GM21737 (cell line): ENCODE measurements around the gene ROR1.

Experiments used
- ATAC-seq: cut with Tn5 transposase; IDR thresholded peaks from one replicate; pipeline ENCODE4 v1.9.1; 2021; ENCODE audit warnings: mild to moderate bottlenecking, moderate library complexity; ENCODE audit not compliant: unreplicated experiment

ROR1 gene

GRCh38 chr1:63960326-63960725, 186.5 kb downstream of the ROR1 start:
- ATAC-seq: no peak

DNA sequence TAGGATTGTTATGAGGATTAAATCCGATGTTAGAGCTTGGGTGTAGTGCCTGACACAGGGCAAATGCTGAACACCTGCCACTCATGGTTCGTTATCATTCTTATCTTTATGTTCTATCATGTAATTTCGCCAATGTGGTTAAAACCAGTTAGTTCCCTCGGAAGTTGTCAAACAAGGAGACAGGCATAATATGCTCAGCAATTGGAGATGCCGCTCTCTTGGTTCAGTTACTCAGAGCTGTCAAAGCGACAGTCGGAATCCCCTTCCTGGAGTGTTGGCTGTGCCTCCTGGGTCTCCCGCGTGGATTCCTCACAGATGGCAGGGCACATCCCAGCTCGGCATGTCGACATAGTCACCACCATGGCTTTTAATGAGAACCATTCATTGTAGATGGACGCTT, 192.2 kb downstream of the ROR1 start:
- ATAC-seq: no peak

- no peak for ATAC-seq
Observed at GRCh38 chr1:63967901-63968300, 194.1 kb downstream of the ROR1 start.

GRCh38 chr1:63968663-63969440, 195.0 kb downstream of the ROR1 start:
- no peak for ATAC-seq

GRCh38 chr1:63969441-63969901, 195.7 kb downstream of the ROR1 start:
- ATAC-seq: no peak

DNA sequence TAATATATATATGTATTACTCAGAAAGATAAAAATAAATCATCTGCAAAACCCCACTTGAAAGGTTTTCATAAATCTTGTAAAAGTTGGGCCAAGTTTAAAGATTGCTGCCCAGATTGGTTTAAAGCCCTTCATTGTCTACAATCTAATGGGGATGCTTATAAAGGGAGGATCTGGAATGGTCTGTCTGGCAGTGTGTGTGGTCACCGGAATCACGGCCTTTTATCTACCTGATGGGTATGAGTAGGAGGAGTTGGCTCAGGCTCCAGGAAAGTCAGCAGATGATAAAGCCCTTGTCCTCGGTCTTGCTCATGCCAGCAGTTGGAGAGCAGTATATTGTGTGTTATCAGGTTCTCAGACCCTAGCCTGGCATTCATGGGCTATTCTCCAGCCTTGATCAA, 197.7 kb downstream of the ROR1 start:
- ATAC-seq: no peak

DNA sequence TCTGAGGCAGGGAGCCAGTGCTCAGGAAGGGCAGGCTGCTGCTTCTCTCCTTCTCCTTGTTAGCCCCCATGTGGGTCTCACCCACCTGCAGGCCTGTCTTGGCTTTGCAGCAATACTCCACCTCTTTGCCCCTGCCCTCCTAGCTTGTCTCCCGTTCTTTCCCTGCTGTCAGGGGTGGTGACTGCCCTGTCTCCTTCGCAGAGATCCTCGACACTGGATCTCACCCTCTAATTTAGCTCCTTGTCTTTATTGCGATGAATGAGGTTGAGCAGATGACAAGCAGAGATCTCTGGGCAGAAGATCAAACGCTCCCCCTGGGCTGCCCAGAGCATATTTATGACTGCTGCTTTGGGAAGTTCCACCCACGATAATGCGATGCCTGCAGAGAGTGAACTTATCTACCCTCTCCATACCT, 199.2 kb downstream of the ROR1 start:
- ATAC-seq: no peak

GRCh38 chr1:63974966-63975365, 201.1 kb downstream of the ROR1 start:
- ATAC-seq: no peak

DNA sequence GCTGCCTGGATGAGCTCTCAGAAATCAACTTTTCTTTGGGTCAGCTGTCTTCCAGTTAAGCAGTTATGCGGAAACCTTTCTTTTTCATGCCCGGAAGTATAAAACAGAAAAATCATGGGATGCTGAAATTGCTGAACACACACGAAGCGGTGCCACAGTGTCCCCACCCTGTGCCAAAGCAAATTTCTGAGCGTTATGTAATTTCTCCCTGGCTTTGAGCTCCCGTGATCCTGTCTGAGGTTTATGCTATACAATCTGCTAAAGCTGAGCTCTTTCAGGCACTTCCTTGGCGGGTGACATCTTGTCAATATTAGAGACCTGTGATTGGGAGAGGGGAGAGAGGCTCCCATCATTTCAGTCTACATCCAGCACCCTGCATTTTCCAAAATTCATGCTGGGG, 201.7 kb downstream of the ROR1 start:
- ATAC-seq: no peak

- ATAC-seq: no peak
Observed at GRCh38 chr1:63976006-63976405, 202.2 kb downstream of the ROR1 start.

DNA sequence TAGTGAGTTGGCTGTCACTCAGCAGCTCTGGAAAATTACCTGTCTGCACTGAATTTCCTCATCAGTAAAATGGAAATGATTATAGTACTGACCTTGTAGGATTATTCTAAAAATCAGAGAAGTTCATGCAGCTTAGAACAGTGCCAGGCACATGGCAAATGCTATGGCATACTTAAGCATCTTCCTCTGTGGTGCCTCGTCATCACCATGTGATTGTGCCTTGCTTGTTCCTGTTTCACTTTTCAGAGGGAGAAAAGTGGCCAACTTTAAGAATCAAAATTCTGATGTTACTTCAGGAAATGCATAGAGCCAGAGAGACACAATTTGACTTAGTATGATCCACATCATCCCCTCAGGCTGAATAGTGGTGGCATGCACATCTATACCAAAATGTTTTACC, 203.6 kb downstream of the ROR1 start:
- no peak for ATAC-seq

GRCh38 chr1:63980740-63981407, 207.1 kb downstream of the ROR1 start:
- ATAC-seq: no peak

DNA sequence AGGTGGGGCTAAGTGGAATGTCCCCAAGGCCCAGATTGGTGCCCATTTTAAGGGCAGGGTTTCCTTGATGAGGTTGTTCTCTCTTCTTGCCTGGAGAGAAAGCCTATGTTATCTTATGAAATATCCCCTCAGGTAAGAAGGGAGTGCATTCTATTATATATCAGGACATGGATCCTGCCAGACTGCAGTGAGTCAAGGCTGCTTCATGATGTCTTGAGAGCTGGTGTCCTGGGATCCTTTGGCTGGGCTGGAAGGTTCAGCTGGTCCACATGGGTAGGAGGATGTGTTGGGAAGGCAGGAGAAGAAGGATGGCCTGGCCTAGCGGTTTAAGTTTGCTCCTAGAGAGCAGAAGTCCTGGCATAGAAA, 207.6 kb downstream of the ROR1 start:
- no peak for ATAC-seq

DNA sequence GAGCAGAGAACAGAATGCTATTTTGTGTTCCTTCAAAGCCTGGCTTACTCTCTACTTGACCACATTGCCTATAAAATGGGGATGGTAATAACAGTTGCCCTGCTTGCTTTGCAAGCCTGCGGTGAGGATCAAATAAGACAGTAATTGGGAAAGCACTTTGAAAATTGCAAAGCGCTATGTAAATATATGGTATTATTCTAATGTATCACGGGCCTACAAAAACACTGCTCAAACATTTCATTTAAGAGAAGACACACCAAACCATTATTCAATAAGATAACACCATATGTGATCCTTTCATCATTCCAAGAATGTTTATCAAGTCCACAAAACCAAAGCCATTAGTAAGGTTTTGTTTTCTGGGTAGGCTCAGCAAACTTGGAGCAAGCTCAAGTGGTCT, 208.4 kb downstream of the ROR1 start:
- ATAC-seq: no peak

GRCh38 chr1:63983391-63984256, 209.8 kb downstream of the ROR1 start:
- ATAC-seq: no peak

DNA sequence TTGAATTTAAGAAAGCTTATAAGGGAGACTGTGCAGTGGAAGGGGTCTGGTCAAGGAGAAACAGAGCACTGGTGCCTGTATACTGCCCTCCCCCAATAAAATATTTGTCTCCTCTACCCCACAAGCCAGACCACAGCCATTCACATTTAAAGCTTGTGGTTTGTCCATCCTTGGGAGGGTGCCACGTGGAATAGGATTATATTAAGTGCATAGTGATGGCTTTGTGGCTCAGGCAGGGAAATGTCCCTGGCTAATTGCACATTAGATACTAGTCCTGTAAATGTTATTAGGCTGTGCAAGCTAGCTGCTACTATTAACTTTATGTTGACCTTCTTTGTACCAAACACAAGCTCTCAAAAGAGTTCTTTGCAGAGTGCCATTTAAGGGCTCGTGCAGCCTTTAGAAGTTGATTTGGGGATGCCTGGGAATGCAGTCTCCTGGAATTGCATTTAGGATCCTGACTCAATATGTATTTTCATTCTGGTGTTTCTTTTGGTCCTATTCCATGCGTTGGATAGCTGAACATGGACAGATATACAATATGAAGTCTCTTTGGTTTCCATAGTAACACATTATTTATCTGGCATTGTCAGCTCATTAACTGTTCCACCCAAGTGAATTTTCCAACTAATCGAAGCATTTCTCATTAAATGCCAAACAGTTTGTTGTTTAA, 210.6 kb downstream of the ROR1 start:
- no peak for ATAC-seq

DNA sequence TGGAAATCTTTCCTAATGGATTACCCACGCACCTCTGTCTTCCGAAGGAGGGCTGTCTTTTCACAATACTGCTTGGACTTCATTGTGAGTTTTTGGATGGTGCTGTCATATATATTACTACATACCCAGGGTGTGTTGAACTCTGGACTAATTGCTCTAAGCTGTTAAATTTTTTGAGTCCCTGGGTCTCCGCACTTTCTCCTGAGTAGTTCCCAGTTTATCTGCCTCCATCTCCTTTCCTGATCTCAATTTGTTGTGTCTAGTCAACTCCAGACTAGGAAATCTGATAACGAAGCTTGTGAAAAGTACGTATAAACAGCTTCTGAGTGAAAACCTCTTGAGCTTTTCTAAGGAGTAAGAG, 211.1 kb downstream of the ROR1 start:
- no peak for ATAC-seq

- no peak for ATAC-seq
Observed at GRCh38 chr1:63987014-63987627, 213.3 kb downstream of the ROR1 start.

- no peak for ATAC-seq
Observed at GRCh38 chr1:63987628-63988024, 213.8 kb downstream of the ROR1 start.

DNA sequence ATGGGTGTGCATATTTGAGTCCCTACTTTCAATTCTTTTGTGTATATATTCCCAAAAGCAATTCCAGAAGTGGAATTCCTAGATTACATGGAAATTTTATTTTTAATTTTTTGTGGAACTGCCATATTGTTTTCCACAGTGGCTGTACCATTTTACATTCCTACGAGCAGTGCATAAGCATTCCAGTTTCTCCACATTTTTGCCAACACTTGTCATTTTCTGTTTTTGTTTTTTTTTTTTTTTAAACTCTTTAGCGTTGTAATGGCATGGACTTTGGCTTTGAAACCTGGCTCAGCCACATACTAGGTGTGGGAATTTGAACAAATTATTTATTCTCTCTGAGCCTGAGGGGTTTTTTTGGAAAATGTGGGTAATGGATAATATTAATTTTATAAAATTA, 215.1 kb downstream of the ROR1 start:
- ATAC-seq: no peak

- no peak for ATAC-seq
Observed at GRCh38 chr1:63991685-63992084, 217.9 kb downstream of the ROR1 start.
